Mesendoderm (in vitro differentiated cells): ENCODE measurements around the gene MAML3.
A peak's percentile ranks its signal among the peaks of the same experiment; 100 is the strongest.

ENCODE experiments used
- DNase-seq: peaks from one replicate; pipeline ENCODE4 v3.0.0; 2013
- H2AK5ac ChIP-seq: 2 replicates; pipeline ENCODE4 v1.6.1; 2013; ENCODE audit warnings: low read length, inconsistent platforms
- H2BK120ac ChIP-seq: 2 replicates; pipeline ENCODE4 v1.6.1; 2013; ENCODE audit warnings: low read depth, mild to moderate bottlenecking, low read length, moderate library complexity, mixed read lengths
- H2BK15ac ChIP-seq: replicated peaks from 2 replicates; pipeline ENCODE4 v1.6.1; 2013; ENCODE audit warnings: low read depth, mild to moderate bottlenecking, moderate library complexity
- H2BK5ac ChIP-seq: 2 replicates; pipeline ENCODE4 v1.6.1; 2013; ENCODE audit warnings: low read length, inconsistent platforms
- H3K18ac ChIP-seq: 2 replicates; pipeline ENCODE4 v1.6.1; 2013; ENCODE audit warnings: mild to moderate bottlenecking, low read length, mixed read lengths
- H3K23ac ChIP-seq: one replicate; pipeline ENCODE4 v1.6.1; 2013; ENCODE audit warnings: low read length
- H3K27ac ChIP-seq: 2 replicates; pipeline ENCODE4 v1.5.1; 2013; ENCODE audit warnings: low read depth, mild to moderate bottlenecking, inconsistent platforms, low read length, moderate library complexity
- H3K27me3 ChIP-seq: 2 replicates; pipeline ENCODE4 v1.6.1; 2013; ENCODE audit warnings: low read length, control low read depth, mild to moderate bottlenecking, inconsistent platforms; ENCODE audit not compliant: insufficient read depth, poor library complexity
- H3K36me3 ChIP-seq: 2 replicates; pipeline ENCODE4 v1.6.1; 2013; ENCODE audit warnings: low read length, inconsistent platforms; ENCODE audit not compliant: control insufficient read depth, insufficient read depth
- H3K4ac ChIP-seq: one replicate; pipeline ENCODE4 v1.6.1; 2013; ENCODE audit warnings: low read depth, mild to moderate bottlenecking, low read length, moderate library complexity
- H3K4me1 ChIP-seq: 2 replicates; pipeline ENCODE4 v1.6.1; 2013; ENCODE audit warnings: low read depth, low read length, inconsistent platforms; ENCODE audit not compliant: control insufficient read depth
- H3K4me2 ChIP-seq: 2 replicates; pipeline ENCODE4 v1.6.1; 2013; ENCODE audit warnings: low read length
- H3K4me3 ChIP-seq: 2 replicates; pipeline ENCODE4 v1.5.1; 2013; ENCODE audit warnings: mild to moderate bottlenecking, low read length
- H3K56ac ChIP-seq: one replicate; pipeline ENCODE4 v1.6.1; 2013; ENCODE audit warnings: low read length
- H3K79me1 ChIP-seq: 2 replicates; pipeline ENCODE4 v1.6.1; 2013; ENCODE audit warnings: low read length, inconsistent platforms
- H3K79me2 ChIP-seq: 2 replicates; pipeline ENCODE4 v1.6.1; 2013; ENCODE audit warnings: mild to moderate bottlenecking, low read length; ENCODE audit not compliant: control insufficient read depth, insufficient read depth
- H3K9ac ChIP-seq: 2 replicates; pipeline ENCODE4 v1.6.1; 2013; ENCODE audit warnings: low read length, inconsistent platforms
- H4K5ac ChIP-seq: one replicate; pipeline ENCODE4 v1.6.1; 2013; ENCODE audit warnings: low read length
- H4K8ac ChIP-seq: one replicate; pipeline ENCODE4 v1.6.1; 2013; ENCODE audit warnings: low read depth, mild to moderate bottlenecking, control low read depth, low read length, moderate library complexity
- WGBS: extraction: QIAGEN DNeasy Blood & Tissue Kit; methylation state at CpG from one replicate; pipeline ENCODE4 v1.1.7; 2013; ENCODE audit warnings: low lambda C conversion rate, missing lambda C conversion rate; ENCODE audit not compliant: insufficient coverage; ENCODE audit errors: extremely low coverage; 5-methylcytosine and 5-hydroxymethylcytosine counted together

MAML3 gene

GRCh38 chr4:139686130-139686529 lies 467.9 kb downstream of the MAML3 start:
- DNase-seq, result peak; percentile 59
- H3K79me2 ChIP-seq, result no peaks in the 10 kb centered on the region
- no peak overlapping the region for H2BK120ac ChIP-seq
- H3K4me3 ChIP-seq, result no peak overlapping the region
- H2AK5ac ChIP-seq, result no peak overlapping the region
- no peak overlapping the region for H3K4ac ChIP-seq
- no peaks in the 10 kb centered on the region for H3K27me3 ChIP-seq
- no peak overlapping the region for H4K5ac ChIP-seq
- no peak overlapping the region for H3K9ac ChIP-seq
- no peak overlapping the region for H3K4me2 ChIP-seq
- H3K4me1 ChIP-seq, result no peaks in the 10 kb centered on the region
- H3K27ac ChIP-seq, result no peak overlapping the region
- H3K56ac ChIP-seq, result no peak overlapping the region
- no peak overlapping the region for H3K18ac ChIP-seq
- H3K36me3 ChIP-seq, result no peaks in the 10 kb centered on the region
- WGBS, result no CpG with 5 or more reads among the region's 1 CpG
- no peak overlapping the region for H2BK5ac ChIP-seq
- peaks cover 2% of the 10 kb centered on the region for H3K79me1 ChIP-seq
- H4K8ac ChIP-seq, result no peak overlapping the region
- H3K23ac ChIP-seq, result no peak overlapping the region
- H2BK15ac ChIP-seq, result no peak overlapping the region

GRCh38 chr4:139685180-139685579 lies 468.8 kb downstream of the MAML3 start:
- no peak overlapping the region for H3K4ac ChIP-seq
- H3K4me3 ChIP-seq, result no peak overlapping the region
- no peak for DNase-seq
- H3K27ac ChIP-seq, result no peak overlapping the region
- no peak overlapping the region for H3K18ac ChIP-seq
- no peak overlapping the region for H2BK15ac ChIP-seq
- no peak overlapping the region for H2BK5ac ChIP-seq
- no peak overlapping the region for H3K4me2 ChIP-seq
- no peak overlapping the region for H2BK120ac ChIP-seq
- no peaks in the 10 kb centered on the region for H3K27me3 ChIP-seq
- H3K56ac ChIP-seq, result peak overlapping the region; percentile 45
- H2AK5ac ChIP-seq, result no peak overlapping the region
- H4K8ac ChIP-seq, result no peak overlapping the region
- H3K4me1 ChIP-seq, result no peaks in the 10 kb centered on the region
- no peaks in the 10 kb centered on the region for H3K36me3 ChIP-seq
- peaks cover 2% of the 10 kb centered on the region for H3K79me1 ChIP-seq
- H3K9ac ChIP-seq, result no peak overlapping the region
- no peak overlapping the region for H3K23ac ChIP-seq
- H4K5ac ChIP-seq, result no peak overlapping the region
- no peaks in the 10 kb centered on the region for H3K79me2 ChIP-seq
- WGBS, result no CpG with 5 or more reads among the region's 5 CpGs

DNA sequence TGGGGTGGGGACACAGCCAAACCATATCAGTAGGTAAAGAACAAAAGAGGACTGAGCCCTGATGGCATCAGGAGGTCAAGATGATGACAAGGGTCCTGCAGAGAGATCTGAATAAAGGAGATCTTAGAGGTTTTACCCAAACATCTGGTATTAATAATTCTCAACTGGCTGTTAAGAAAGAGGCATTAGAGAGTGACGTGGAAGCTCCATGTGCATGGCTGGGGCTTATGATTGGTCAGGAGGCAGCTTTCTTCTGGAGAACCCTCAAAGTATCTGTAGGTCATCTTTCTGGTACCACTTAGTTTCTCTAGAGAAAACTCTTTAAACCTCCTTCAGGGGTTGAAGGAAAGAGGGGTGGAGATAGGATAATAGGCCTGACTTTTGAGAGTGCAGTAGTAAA lies 469.6 kb downstream of the MAML3 start:
- Histone ChIP-seq H2BK5ac (no peak overlapping the region), H3K79me1 (peaks cover 2% of the 10 kb centered on the region), H3K27ac (no peak overlapping the region), H3K9ac (no peak overlapping the region), H3K36me3 (no peaks in the 10 kb centered on the region), H2BK15ac (no peak overlapping the region), H3K27me3 (no peaks in the 10 kb centered on the region), H3K4me2 (no peak overlapping the region), H3K4me1 (no peaks in the 10 kb centered on the region), H2AK5ac (no peak overlapping the region), H3K4me3 (no peak overlapping the region), H3K23ac (no peak overlapping the region), H4K8ac (no peak overlapping the region), H3K4ac (no peak overlapping the region), H3K18ac (no peak overlapping the region), H4K5ac (no peak overlapping the region), H2BK120ac (no peak overlapping the region), H3K56ac (no peak overlapping the region), H3K79me2 (no peaks in the 10 kb centered on the region)
- DNase-seq, result no peak
- WGBS, result no CpG with 5 or more reads among the region's 1 CpG

- H3K4me3 ChIP-seq, result no peak overlapping the region
- no peaks in the 10 kb centered on the region for H3K27me3 ChIP-seq
- no peaks in the 10 kb centered on the region for H3K79me2 ChIP-seq
- H3K36me3 ChIP-seq, result no peaks in the 10 kb centered on the region
- no peak for DNase-seq
- no peak overlapping the region for H3K27ac ChIP-seq
- peaks cover 2% of the 10 kb centered on the region for H3K79me1 ChIP-seq
- H3K18ac ChIP-seq, result no peak overlapping the region
- H2BK120ac ChIP-seq, result no peak overlapping the region
- no CpG with 5 or more reads among the region's 6 CpGs for WGBS
- no peak overlapping the region for H3K23ac ChIP-seq
- no peak overlapping the region for H3K4me2 ChIP-seq
- no peak overlapping the region for H3K4ac ChIP-seq
- no peaks in the 10 kb centered on the region for H3K4me1 ChIP-seq
- no peak overlapping the region for H2BK15ac ChIP-seq
- no peak overlapping the region for H3K56ac ChIP-seq
- no peak overlapping the region for H2BK5ac ChIP-seq
- no peak overlapping the region for H3K9ac ChIP-seq
- no peak overlapping the region for H2AK5ac ChIP-seq
- no peak overlapping the region for H4K5ac ChIP-seq
- no peak overlapping the region for H4K8ac ChIP-seq
Measured at GRCh38 chr4:139682741-139683151, 471.2 kb downstream of the MAML3 start.

DNA sequence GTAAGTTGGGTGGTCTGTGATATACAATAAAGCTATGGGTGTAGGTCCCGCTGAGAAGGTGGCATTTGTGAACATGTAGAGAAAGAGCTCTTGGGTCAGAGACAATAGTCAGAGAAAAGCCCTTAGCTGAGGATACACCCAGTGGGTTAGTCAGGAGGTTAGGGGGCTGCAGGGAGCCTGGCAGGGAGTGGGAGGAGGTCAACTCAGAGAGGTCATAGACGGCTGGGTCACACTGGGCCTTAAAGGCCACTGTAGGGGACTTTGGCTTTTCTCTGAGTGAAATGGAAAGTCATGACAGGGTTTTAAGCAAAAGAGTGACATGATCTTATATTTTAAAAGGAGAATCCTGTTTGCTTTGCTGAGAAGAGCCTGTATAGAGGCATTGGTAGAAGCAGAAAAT lies 471.7 kb downstream of the MAML3 start:
- Histone ChIP-seq H2BK15ac (no peak overlapping the region), H3K27ac (no peak overlapping the region), H3K23ac (no peak overlapping the region), H3K4me1 (no peaks in the 10 kb centered on the region), H3K4me2 (no peak overlapping the region), H3K79me2 (no peaks in the 10 kb centered on the region), H4K8ac (no peak overlapping the region), H2AK5ac (no peak overlapping the region), H4K5ac (no peak overlapping the region), H2BK120ac (peak overlapping the region; percentile 45), H2BK5ac (no peak overlapping the region), H3K9ac (no peak overlapping the region), H3K56ac (no peak overlapping the region), H3K36me3 (no peaks in the 10 kb centered on the region), H3K4me3 (no peak overlapping the region), H3K27me3 (no peaks in the 10 kb centered on the region), H3K4ac (no peak overlapping the region), H3K18ac (peak overlapping the region; percentile 47), H3K79me1 (peaks cover 2% of the 10 kb centered on the region)
- WGBS, result no CpG with 5 or more reads among the region's 2 CpGs
- DNase-seq, result no peak

DNA sequence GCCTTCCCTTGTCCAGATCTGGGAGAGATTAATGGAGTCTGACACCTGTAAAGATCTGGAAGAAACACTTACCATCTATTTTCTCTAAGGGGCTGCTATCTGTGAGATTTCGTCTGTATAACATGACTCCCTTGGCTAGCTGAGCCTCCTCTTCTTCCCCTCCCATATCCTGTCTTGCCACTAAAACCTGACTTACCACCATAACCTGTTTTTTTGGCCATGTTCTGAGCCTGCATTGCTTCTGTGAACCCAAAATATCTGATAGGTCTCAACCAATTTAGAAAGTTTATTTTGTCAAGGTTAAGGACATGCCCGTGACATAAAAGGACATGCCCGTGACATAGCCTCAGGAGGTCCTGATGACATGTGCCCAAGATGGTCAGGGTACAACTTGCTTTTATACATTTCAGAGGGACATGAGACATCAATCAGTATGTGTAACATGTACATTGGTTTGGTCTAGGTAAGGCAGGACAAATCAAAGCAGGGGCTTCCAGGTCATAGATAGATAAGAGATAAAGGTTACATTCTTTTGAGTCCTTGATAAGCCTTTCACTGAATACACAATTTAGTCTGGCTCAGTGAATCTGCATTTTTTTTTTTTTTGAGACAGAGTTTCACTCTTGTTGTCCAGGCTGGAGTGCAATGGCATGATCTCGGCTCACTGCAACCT lies 476.9 kb downstream of the MAML3 start:
- Histone ChIP-seq H3K79me1 (peaks cover 6% of the 10 kb centered on the region), H2BK120ac (no peak overlapping the region), H3K23ac (no peak overlapping the region), H3K27me3 (no peaks in the 10 kb centered on the region), H4K8ac (no peak overlapping the region), H3K79me2 (peaks cover 1% of the 10 kb centered on the region), H3K4ac (peak overlapping the region; percentile 20), H2BK5ac (peak overlapping the region; percentile 97), H3K56ac (peak overlapping the region; percentile 66), H4K5ac (no peak overlapping the region), H3K4me1 (peaks cover 7% of the 10 kb centered on the region), H2BK15ac (no peak overlapping the region), H3K9ac (peak overlapping the region; percentile 19), H3K27ac (peak overlapping the region; percentile 27), H3K4me2 (no peak overlapping the region), H3K36me3 (no peaks in the 10 kb centered on the region), H3K18ac (peak overlapping the region; percentile 25), H3K4me3 (no peak overlapping the region), H2AK5ac (peak overlapping the region; percentile 87)
- peak; percentile 89 for DNase-seq
- no CpG with 5 or more reads among the region's 4 CpGs for whole genome bisulfite sequencing
